DOHH2 (cell line): ENCODE results near the gene SLC13A4.

Experiments
- H3F3A ChIP-seq: fragments of 200-600 bp; sonication (generic), shearing (Covaris generic); 2 replicates; pipeline ENCODE4 v1.6.0; 2016; ENCODE audit warnings: antibody characterized with exemption, mild to moderate bottlenecking; ENCODE audit not compliant: control insufficient read depth, insufficient read depth
- H3K27ac ChIP-seq: fragments of 200-600 bp; sonication (generic); 2 replicates; pipeline ENCODE4 v1.5.1; 2014; ENCODE audit warnings: low read depth, mild to moderate bottlenecking, low read length, moderate library complexity
- H3K27me3 ChIP-seq: fragments of 200-600 bp; sonication (generic); 2 replicates; pipeline ENCODE4 v1.6.1; 2014; ENCODE audit warnings: mild to moderate bottlenecking, low read length, mixed read lengths; ENCODE audit not compliant: control insufficient read depth
- H3K36me3 ChIP-seq: fragments of 200-600 bp; sonication (generic); 2 replicates; pipeline ENCODE4 v1.6.1; 2014; ENCODE audit warnings: mild to moderate bottlenecking, low read length, moderate library complexity, mixed read lengths; ENCODE audit not compliant: control insufficient read depth
- H3K4me1 ChIP-seq: fragments of 200-600 bp; sonication (generic); 2 replicates; pipeline ENCODE4 v1.6.1; 2014; ENCODE audit warnings: mild to moderate bottlenecking, low read length, mixed read lengths; ENCODE audit not compliant: control insufficient read depth
- H3K4me2 ChIP-seq: fragments of 200-600 bp; sonication (generic); 2 replicates; pipeline ENCODE4 v1.6.0; 2014; ENCODE audit warnings: mild to moderate bottlenecking, low read length, moderate library complexity
- H3K4me3 ChIP-seq: fragments of 200-600 bp; sonication (generic); 2 replicates; pipeline ENCODE4 v1.5.1; 2014; ENCODE audit warnings: mild to moderate bottlenecking, low read length, mixed read lengths
- H3K79me2 ChIP-seq: fragments of 200-600 bp; sonication (generic); 2 replicates; pipeline ENCODE4 v1.6.1; 2014; ENCODE audit warnings: mild to moderate bottlenecking, low read length, mixed read lengths; ENCODE audit not compliant: control insufficient read depth
- H3K9me2 ChIP-seq: fragments of 200-600 bp; sonication (generic); replicated peaks from 2 replicates; pipeline ENCODE4 v1.6.1; 2014; ENCODE audit warnings: mild to moderate bottlenecking, low read length, mixed read lengths; ENCODE audit not compliant: control insufficient read depth
- H3K9me3 ChIP-seq: fragments of 200-600 bp; sonication (generic); 2 replicates; pipeline ENCODE4 v1.6.1; 2014; ENCODE audit warnings: antibody characterized with exemption, low read length, mixed read lengths; ENCODE audit not compliant: control insufficient read depth, insufficient read depth
- H4K20me1 ChIP-seq: fragments of 200-600 bp; sonication (generic); 2 replicates; pipeline ENCODE4 v1.6.0; 2014; ENCODE audit warnings: low read depth, mild to moderate bottlenecking, antibody characterized with exemption, low read length, moderate library complexity; ENCODE audit not compliant: control insufficient read depth, insufficient read depth
- EZH2phosphoT487 ChIP-seq: fragments of 200-600 bp; sonication (generic); IDR thresholded peaks from 2 replicates; pipeline ENCODE4 v1.6.1; 2017; ENCODE audit warnings: borderline replicate concordance, mild to moderate bottlenecking, antibody characterized with exemption, low read length, moderate library complexity, mixed read lengths
- TF ChIP-seq, protein P1 (sequence below): fragments of 200-600 bp; sonication (generic); IDR thresholded peaks from one replicate; pipeline ENCODE4 v1.5.1; 2014; ENCODE audit warnings: antibody characterized with exemption, mild to moderate bottlenecking, low read depth, low read length; ENCODE audit not compliant: poor library complexity, severe bottlenecking

The SLC13A4 gene

DNA sequence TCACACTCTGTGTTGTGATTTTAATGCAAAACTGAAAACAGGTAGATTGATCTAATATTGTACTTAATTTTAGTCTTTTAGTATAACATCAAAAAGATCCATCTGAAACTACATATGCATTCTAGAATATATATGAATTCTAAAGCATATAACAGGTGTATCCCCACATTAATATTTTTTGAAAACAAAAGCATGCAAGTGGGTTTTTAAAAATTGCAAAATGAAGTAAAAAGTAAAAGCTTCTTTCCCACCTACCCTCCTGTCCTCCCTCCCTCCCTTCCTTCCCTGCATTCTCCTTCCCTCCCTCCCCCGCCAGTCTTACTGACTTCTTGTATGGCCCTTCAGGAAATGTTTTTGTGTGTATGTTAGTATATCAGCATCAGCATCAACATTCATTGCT is 80.2 kb downstream of the SLC13A4 start:
- Histone ChIP-seq H3K27ac (no peak overlapping the region), H3K27me3 (no peaks in the 10 kb centered on the region), H3K9me2 (no peaks in the 10 kb centered on the region), H3K4me2 (no peak overlapping the region), H3K79me2 (no peaks in the 10 kb centered on the region), H3F3A (peaks cover 11% of the 10 kb centered on the region), H3K9me3 (no peaks in the 10 kb centered on the region), H3K36me3 (peaks cover 75% of the 10 kb centered on the region), H3K4me1 (no peaks in the 10 kb centered on the region), H3K4me3 (no peak overlapping the region), H4K20me1 (no peaks in the 10 kb centered on the region)
- TF ChIP-seq, protein P1, sequence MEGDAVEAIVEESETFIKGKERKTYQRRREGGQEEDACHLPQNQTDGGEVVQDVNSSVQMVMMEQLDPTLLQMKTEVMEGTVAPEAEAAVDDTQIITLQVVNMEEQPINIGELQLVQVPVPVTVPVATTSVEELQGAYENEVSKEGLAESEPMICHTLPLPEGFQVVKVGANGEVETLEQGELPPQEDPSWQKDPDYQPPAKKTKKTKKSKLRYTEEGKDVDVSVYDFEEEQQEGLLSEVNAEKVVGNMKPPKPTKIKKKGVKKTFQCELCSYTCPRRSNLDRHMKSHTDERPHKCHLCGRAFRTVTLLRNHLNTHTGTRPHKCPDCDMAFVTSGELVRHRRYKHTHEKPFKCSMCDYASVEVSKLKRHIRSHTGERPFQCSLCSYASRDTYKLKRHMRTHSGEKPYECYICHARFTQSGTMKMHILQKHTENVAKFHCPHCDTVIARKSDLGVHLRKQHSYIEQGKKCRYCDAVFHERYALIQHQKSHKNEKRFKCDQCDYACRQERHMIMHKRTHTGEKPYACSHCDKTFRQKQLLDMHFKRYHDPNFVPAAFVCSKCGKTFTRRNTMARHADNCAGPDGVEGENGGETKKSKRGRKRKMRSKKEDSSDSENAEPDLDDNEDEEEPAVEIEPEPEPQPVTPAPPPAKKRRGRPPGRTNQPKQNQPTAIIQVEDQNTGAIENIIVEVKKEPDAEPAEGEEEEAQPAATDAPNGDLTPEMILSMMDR: no peak
- no peak for TF ChIP-seq EZH2phosphoT487

DNA sequence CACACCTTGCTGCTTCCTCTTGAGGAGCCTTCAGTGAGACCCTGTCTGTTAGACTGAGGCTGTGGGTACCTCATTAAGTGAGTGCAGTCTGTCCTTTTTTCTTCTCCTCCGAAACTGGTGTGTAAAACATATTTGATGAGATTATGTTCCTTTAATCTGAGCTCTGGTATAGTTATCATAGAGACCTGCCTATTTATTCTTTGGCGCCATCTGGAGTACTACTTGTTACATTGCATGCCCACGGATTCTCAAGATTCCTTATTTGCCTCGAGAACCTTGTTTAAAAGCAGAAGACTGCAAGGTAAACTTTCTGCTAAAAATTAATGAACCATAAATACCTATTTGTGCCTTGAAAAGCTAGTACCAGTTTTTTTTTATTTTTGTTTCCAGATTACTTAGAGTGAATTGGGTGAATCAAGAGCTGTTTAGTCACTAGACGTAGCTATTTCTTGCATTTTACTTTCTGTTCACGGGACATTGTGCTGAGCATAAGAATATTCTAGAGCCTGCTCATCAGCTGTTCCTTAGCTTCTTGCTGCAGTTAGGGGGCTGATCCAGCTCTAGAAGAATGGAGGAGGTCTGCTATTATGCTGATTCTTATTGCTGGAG is 82.6 kb downstream of the SLC13A4 start:
- Histone ChIP-seq H3F3A (peaks cover 14% of the 10 kb centered on the region), H3K27me3 (no peaks in the 10 kb centered on the region), H3K9me3 (no peaks in the 10 kb centered on the region), H3K36me3 (peaks cover 92% of the 10 kb centered on the region), H4K20me1 (no peaks in the 10 kb centered on the region), H3K4me2 (no peak overlapping the region), H3K79me2 (no peaks in the 10 kb centered on the region), H3K4me1 (no peaks in the 10 kb centered on the region), H3K9me2 (no peaks in the 10 kb centered on the region), H3K4me3 (no peak overlapping the region), H3K27ac (no peak overlapping the region)
- no peak for TF ChIP-seq EZH2phosphoT487
- TF ChIP-seq, protein P1: peak; percentile 83

DNA sequence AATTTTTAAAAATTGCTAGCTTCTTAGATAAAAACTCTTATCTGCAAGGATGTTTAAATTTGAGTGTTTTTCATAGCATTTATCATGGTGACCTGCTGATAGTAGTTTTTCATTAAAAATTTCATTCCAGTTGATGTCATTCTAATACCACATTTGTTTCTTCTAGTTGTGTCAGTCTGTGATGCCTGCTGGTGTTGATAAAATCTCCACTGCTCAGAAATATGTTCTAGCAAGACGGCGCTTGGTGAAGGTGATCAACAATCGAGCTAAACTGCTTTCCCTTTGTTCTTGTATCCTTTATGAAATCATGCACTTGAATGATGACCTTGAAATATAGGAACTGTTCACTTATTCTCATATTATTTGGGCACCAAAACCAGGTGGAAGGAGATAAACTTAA is 83.3 kb downstream of the SLC13A4 start:
- Histone ChIP-seq H3K36me3 (peaks cover 97% of the 10 kb centered on the region), H3K4me2 (no peak overlapping the region), H3F3A (peaks cover 14% of the 10 kb centered on the region), H3K79me2 (no peaks in the 10 kb centered on the region), H4K20me1 (no peaks in the 10 kb centered on the region), H3K9me2 (no peaks in the 10 kb centered on the region), H3K4me3 (no peak overlapping the region), H3K9me3 (no peaks in the 10 kb centered on the region), H3K27me3 (no peaks in the 10 kb centered on the region), H3K4me1 (no peaks in the 10 kb centered on the region), H3K27ac (no peak overlapping the region)
- TF ChIP-seq, protein P1: no peak
- TF ChIP-seq EZH2phosphoT487: no peak
